PC-9 (cell line): ENCODE measurements around the gene SRP9. TPM values are rescaled to one million over a fixed set of nuclear protein-coding genes. Genes with fewer than 3 reads are reported as not detected.

Experiments
- BruUV-seq: library from RNA; stranded (reverse); fragments of 400-500 nt; replicated peaks from 2 replicates; lab custom pipeline; 2021; lab: Mats Ljungman, UMichigan
- CTCF ChIA-PET: fragments of 300-600 bp; sonication (Branson Sonifier 250); formaldehyde crosslinking; loops from one replicate; lab custom pipeline; 2022; ENCODE audit warnings: antibody characterized with exemption; lab: Charles Lee
- POLR2A ChIA-PET: fragments of 300-600 bp; sonication (Branson Sonifier 250); formaldehyde crosslinking; loops from one replicate; lab custom pipeline; 2022; ENCODE audit warnings: antibody characterized with exemption; ENCODE audit not compliant: unreplicated experiment; lab: Charles Lee
- DNase-seq, 2 experiments: peaks; one replicate each; pipeline versions ENCODE4 v3.0.0 to v3.0.0-alpha.2; 2015 to 2022; ENCODE audit warnings: mixed read lengths in 1 of 2
- H2AFZ ChIP-seq: fragments of 200-600 bp; sonication (generic); 2 replicates; pipeline ENCODE4 v1.8.1; 2017; ENCODE audit warnings: antibody characterized with exemption
- H3F3A ChIP-seq: fragments of 200-600 bp; sonication (generic); 2 replicates; pipeline ENCODE4 v1.8.1; 2017; ENCODE audit warnings: antibody characterized with exemption, mild to moderate bottlenecking, low read depth; ENCODE audit not compliant: insufficient read depth
- H3K27ac ChIP-seq: fragments of 200-600 bp; sonication (generic); 2 replicates; pipeline ENCODE4 v1.6.1; 2016; ENCODE audit warnings: mixed run types
- H3K27me3 ChIP-seq: fragments of 200-600 bp; sonication (generic); 2 replicates; pipeline ENCODE4 v1.6.1; 2016; ENCODE audit warnings: low read depth, mixed run types; ENCODE audit not compliant: insufficient read depth
- H3K36me3 ChIP-seq: fragments of 200-600 bp; sonication (generic); 2 replicates; pipeline ENCODE4 v1.6.1; 2016; ENCODE audit warnings: low read depth, mixed run types
- H3K4me1 ChIP-seq: fragments of 200-600 bp; sonication (generic); replicated peaks from 2 replicates; pipeline ENCODE4 v1.6.1; 2016; ENCODE audit warnings: mixed run types; ENCODE audit not compliant: insufficient read depth
- H3K4me2 ChIP-seq: fragments of 200-600 bp; sonication (generic); 2 replicates; pipeline ENCODE4 v1.6.1; 2017; ENCODE audit warnings: mixed run types
- H3K4me3 ChIP-seq: fragments of 200-600 bp; sonication (generic); 2 replicates; pipeline ENCODE4 v1.6.1; 2016; ENCODE audit warnings: mixed run types
- H3K79me2 ChIP-seq: fragments of 200-600 bp; sonication (generic); 2 replicates; pipeline ENCODE4 v1.6.1; 2017; ENCODE audit warnings: low read depth, mixed run types
- H3K9me2 ChIP-seq: fragments of 200-600 bp; sonication (generic); 2 replicates; pipeline ENCODE4 v1.8.1; 2017; ENCODE audit warnings: mild to moderate bottlenecking; ENCODE audit not compliant: insufficient read depth
- H3K9me3 ChIP-seq: fragments of 200-600 bp; sonication (generic); 2 replicates; pipeline ENCODE4 v1.8.1; 2016; ENCODE audit warnings: low read depth; ENCODE audit not compliant: insufficient read depth
- H4K20me1 ChIP-seq: fragments of 200-600 bp; sonication (generic); 2 replicates; pipeline ENCODE4 v1.8.1; 2017; ENCODE audit not compliant: insufficient read depth
- CTCF ChIP-seq: fragments of 200-600 bp; sonication (generic); conservative IDR thresholded peaks from 2 replicates; pipeline ENCODE4 v1.6.1; 2017; ENCODE audit warnings: mixed run types, antibody characterized with exemption, mild to moderate bottlenecking, moderate library complexity
- EZH2 ChIP-seq: fragments of 200-600 bp; sonication (generic); IDR thresholded peaks from 2 replicates; pipeline ENCODE4 v1.8.0; 2017; ENCODE audit warnings: antibody characterized with exemption, low read depth
- intact Hi-C: fragments of 100-400 bp; cut with micrococcal nuclease; formaldehyde crosslinking; loops from one replicate; pipeline ENCODE4 v1.10.0; 2022; ENCODE audit not compliant: unreplicated experiment
- total RNA-seq: library from RNA; stranded (reverse); gene quantifications from 2 replicates; pipeline ENCODE4 v1.2.3, GENCODE V29; 2021

SRP9 gene
- total RNA-seq, 1 experiment from 2014 or later = 406 TPM

- peaks cover 84% of the 10 kb centered on the region for H3K79me2 ChIP-seq
- H3K9me3 ChIP-seq = no peaks in the 10 kb centered on the region
- peaks cover 5% of the 10 kb centered on the region; the same call in 1 of the 2 replicates for H3F3A ChIP-seq
- H3K36me3 ChIP-seq = peaks cover 49% of the 10 kb centered on the region
- no peak overlapping the region for H3K27ac ChIP-seq
- H3K4me3 ChIP-seq = no peak overlapping the region
- intact Hi-C loops = no loop called here
- no peaks in the 10 kb centered on the region; the same call in 1 of the 2 replicates for H3K9me2 ChIP-seq
- peaks cover 13% of the 10 kb centered on the region for H3K4me1 ChIP-seq
- no TSS peak for BruUV-seq
- H3K27me3 ChIP-seq = no peaks in the 10 kb centered on the region
- ChIA-PET CTCF (interaction anchor here (0.7 kb wide), 1 partner anchor 10 kb away, joined by 3 read pairs; no protein-coding TSS in a partner anchor), POLR2A (no interaction called here)
- H3K4me2 ChIP-seq = no peak overlapping the region
- peaks cover 9% of the 10 kb centered on the region; the same call in 1 of the 2 replicates for H4K20me1 ChIP-seq
- TF ChIP-seq EZH2 (no peak), CTCF (no peak)
- no peak overlapping the region for H2AFZ ChIP-seq
- no peak for DNase-seq
Measured at GRCh38 chr1:225822655-225823403, 45.2 kb downstream of the SRP9 start.

- TF ChIP-seq EZH2 (no peak), CTCF (no peak)
- H3K4me1 ChIP-seq = 0 out of 2 replicates have a peak, but pooled peaks cover 5% of the 10 kb centered on the region
- no peak overlapping the region for H2AFZ ChIP-seq
- no peak overlapping the region for H3K4me2 ChIP-seq
- no peaks in the 10 kb centered on the region for H3K9me3 ChIP-seq
- POLR2A ChIA-PET = interaction anchor here (0.5 kb wide), 1 partner anchor 11 kb away, joined by 4 read pairs; no protein-coding TSS in a partner anchor
- no TSS peak for BruUV-seq
- H3K4me3 ChIP-seq = no peak overlapping the region
- H3F3A ChIP-seq = no peaks in the 10 kb centered on the region
- peaks cover 42% of the 10 kb centered on the region for H3K36me3 ChIP-seq
- H3K9me2 ChIP-seq = no peaks in the 10 kb centered on the region; the same call in 1 of the 2 replicates
- DNase-seq = no peak
- H3K79me2 ChIP-seq = peaks cover 75% of the 10 kb centered on the region
- no peaks in the 10 kb centered on the region for H3K27me3 ChIP-seq
- intact Hi-C loops = no loop called here
- H3K27ac ChIP-seq = no peak overlapping the region
- CTCF ChIA-PET = no interaction called here
- H4K20me1 ChIP-seq = peaks cover 9% of the 10 kb centered on the region; the same call in 1 of the 2 replicates
Measured at GRCh38 chr1:225823811-225824261, 46.2 kb downstream of the SRP9 start.

- BruUV-seq = no TSS peak
- no peaks in the 10 kb centered on the region for H3K27me3 ChIP-seq
- no peak overlapping the region for H3K4me2 ChIP-seq
- no peak for TF ChIP-seq EZH2
- no peak for TF ChIP-seq CTCF
- H2AFZ ChIP-seq = no peak overlapping the region
- ChIA-PET CTCF (no interaction called here), POLR2A (interaction anchor here (0.5 kb wide), 1 partner anchor 11 kb away, joined by 4 read pairs; no protein-coding TSS in a partner anchor)
- H3K79me2 ChIP-seq = peaks cover 70% of the 10 kb centered on the region
- no peaks in the 10 kb centered on the region for H3K9me3 ChIP-seq
- H3K36me3 ChIP-seq = peaks cover 38% of the 10 kb centered on the region
- no peak overlapping the region for H3K27ac ChIP-seq
- intact Hi-C loops = no loop called here
- H3K9me2 ChIP-seq = no peaks in the 10 kb centered on the region; the same call in 1 of the 2 replicates
- H3K4me1 ChIP-seq = 0 out of 2 replicates have a peak, but pooled peaks cover 5% of the 10 kb centered on the region
- DNase-seq = no peak
- peaks cover 9% of the 10 kb centered on the region; the same call in 1 of the 2 replicates for H4K20me1 ChIP-seq
- no peaks in the 10 kb centered on the region for H3F3A ChIP-seq
- H3K4me3 ChIP-seq = no peak overlapping the region
Measured at GRCh38 chr1:225824533-225824941, 46.9 kb downstream of the SRP9 start.
